Erythroblast (primary cell): ENCODE results near the gene FNBP1L.

Experiments used
- DNase-seq, 2 experiments: peaks; one replicate each; lab custom pipeline; 2025; lab: John Stamatoyannopoulos, UW
- GATA1 ChIP-seq: IDR thresholded peaks from 2 replicates; pipeline ENCODE4 v1.6.1; 2011; ENCODE audit warnings: low read depth, mild to moderate bottlenecking, control low read depth, low read length, moderate library complexity
- POLR2A ChIP-seq: IDR thresholded peaks from 2 replicates; pipeline ENCODE4 v1.6.1; 2011; ENCODE audit warnings: mild to moderate bottlenecking, low read length

The FNBP1L gene

GRCh38 chr1:93595743-93596142 lies 147.8 kb downstream of the FNBP1L start:
- no peak for TF ChIP-seq POLR2A
- no peak for TF ChIP-seq GATA1

GRCh38 chr1:93596329-93597089 lies 148.6 kb downstream of the FNBP1L start:
- no peak for DNase-seq
- TF ChIP-seq GATA1 = no peak
- TF ChIP-seq POLR2A = no peak

More at GRCh38 chr1:93595743-93596142, 147.8 kb downstream of the FNBP1L start:
- DNase-seq = no peak

GRCh38 chr1:93597709-93598108 lies 149.8 kb downstream of the FNBP1L start:
- no peak for TF ChIP-seq GATA1
- TF ChIP-seq POLR2A = no peak
- DNase-seq = no peak

- no peak for DNase-seq
- TF ChIP-seq GATA1 (no peak), POLR2A (no peak)
Observed at GRCh38 chr1:93598396-93598795, 150.5 kb downstream of the FNBP1L start.

- TF ChIP-seq POLR2A (no peak), GATA1 (no peak)
- DNase-seq = no peak
Observed at GRCh38 chr1:93598861-93599439, 151.0 kb downstream of the FNBP1L start.

GRCh38 chr1:93599479-93599878 lies 151.6 kb downstream of the FNBP1L start:
- TF ChIP-seq GATA1 (no peak), POLR2A (no peak)
- DNase-seq = no peak

GRCh38 chr1:93600663-93601062 lies 152.7 kb downstream of the FNBP1L start:
- TF ChIP-seq GATA1 (no peak), POLR2A (no peak)
- no peak for DNase-seq

- no peak for DNase-seq
- TF ChIP-seq POLR2A (no peak), GATA1 (no peak)
Observed at GRCh38 chr1:93601686-93602085, 153.8 kb downstream of the FNBP1L start.

- DNase-seq = no peak
- TF ChIP-seq POLR2A (no peak), GATA1 (no peak)
Observed at GRCh38 chr1:93602101-93602500, 154.2 kb downstream of the FNBP1L start.

GRCh38 chr1:93603106-93603505 lies 155.2 kb downstream of the FNBP1L start:
- DNase-seq = no peak
- TF ChIP-seq POLR2A = no peak
- no peak for TF ChIP-seq GATA1

GRCh38 chr1:93603601-93604000 lies 155.7 kb downstream of the FNBP1L start:
- no peak for TF ChIP-seq GATA1
- no peak for TF ChIP-seq POLR2A
- DNase-seq = no peak
